ENCODE measurements around the gene PODN.

Gene PODN

DNA sequence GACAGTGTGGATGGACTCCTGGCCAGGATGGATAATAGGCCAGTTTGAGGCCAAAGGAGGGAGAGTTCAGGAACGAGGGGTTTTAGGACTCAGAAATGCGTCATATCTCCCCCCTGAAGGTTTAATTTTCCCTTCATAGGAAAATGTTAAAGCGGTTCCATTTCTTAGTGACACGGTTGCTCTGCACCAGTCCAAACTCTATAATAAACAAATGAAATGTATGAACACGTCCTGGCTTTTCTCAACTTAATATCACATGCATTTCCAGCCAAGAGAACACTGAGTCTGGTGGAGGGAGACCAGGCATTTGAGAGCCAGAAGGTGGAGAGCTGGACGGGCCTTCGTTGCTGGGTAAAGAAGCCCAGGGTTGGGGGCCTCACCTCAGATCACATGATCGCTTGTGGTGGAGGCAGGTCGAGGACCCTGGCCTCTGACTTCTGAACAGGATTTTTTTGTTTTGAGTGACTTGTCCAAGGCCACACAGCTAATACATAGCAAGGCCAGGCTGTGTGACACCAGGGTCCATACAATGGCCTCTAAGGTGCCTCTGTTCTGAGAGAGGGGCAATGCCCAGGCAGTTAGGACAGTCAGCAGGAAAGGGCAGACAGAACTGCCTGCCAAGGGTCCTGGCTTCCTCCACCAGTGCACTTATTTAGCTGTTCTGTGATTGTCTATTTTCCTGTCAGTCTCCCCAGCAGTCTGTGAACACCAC, 69.0 kb downstream of the PODN start:
- DNase-seq (ENCODE audit: low read depth in 3 of 3, low spot score in 1 of 3) = no peak

DNA sequence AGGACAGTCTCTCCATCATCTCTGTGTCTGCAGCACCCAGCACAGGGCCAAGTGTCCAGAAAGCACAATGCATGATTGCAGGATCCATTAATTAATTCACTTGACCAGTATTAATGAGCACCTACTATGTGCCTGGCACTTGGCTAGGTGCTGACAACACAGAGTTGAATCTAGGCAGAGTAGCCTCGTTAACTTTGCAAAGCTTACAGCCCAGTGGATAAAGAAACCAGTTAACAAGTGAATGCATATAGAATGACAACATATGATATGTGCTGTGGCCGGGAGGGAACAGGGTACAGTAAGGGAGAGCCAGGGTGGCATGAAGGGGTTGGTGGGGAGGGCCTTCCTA, 69.6 kb downstream of the PODN start:
- DNase-seq (ENCODE audit: low read depth in 3 of 3, low spot score in 1 of 3) = no peak

DNA sequence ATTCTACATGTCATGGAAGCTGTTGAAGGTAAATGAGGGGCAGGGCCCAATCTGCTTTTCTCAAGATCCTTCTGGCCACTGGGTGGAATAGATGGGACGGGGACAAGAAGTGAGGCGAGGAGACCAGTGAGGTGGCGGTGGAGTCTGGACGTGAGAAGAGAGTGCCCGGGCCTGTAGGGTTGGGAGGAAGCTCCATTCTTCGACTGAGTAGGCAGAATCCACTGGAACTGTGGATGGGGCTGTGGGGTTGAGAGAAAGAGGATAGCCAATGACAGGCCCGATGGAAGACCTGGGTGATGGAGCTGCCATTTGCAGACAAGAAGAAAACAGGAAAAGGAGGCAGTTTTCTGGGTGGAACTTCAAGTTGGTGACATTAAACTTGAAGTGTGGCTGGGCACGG, 70.2 kb downstream of the PODN start:
- no peak for DNase-seq (ENCODE audit: low read depth in 3 of 3, low spot score in 1 of 3)

DNA sequence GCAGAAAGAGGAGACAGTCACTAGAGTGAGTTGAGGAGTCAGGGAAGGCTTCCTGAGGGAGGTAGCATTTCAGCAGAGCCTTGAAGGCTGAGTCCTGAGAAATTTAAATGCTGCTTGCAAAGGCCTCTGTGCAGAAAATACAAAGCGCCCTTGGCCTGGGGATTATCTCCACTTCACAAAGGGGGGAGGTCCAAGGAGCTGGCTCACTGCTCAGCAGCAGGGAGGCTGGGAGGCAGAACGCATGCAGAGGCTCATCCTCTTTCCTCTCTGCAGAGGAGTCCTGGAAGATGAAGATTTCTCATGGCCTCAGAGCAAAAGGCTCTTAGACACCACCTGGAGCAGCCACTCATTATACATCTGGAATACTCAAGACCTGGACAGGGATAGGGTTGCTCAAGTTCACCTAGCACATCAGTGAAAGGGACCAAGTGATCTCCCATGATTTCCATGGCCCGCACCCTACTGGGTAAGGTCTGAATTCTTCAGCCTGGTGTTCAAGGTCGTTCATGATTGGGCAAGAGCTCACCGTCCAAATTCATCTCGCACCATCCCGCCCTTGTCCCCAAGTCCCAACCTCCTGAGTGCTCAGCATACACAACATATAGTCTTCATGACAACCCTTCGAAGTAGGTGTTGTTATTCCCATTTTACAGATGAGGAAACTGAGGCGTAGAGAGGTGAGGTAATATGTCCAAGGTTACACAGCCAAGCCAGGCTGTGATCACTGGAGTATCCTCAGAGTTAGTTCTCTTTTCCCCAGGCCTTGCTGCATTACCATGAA, 71.4 kb downstream of the PODN start:
- no peak for DNase-seq (ENCODE audit: low read depth in 3 of 3, low spot score in 1 of 3)

DNA sequence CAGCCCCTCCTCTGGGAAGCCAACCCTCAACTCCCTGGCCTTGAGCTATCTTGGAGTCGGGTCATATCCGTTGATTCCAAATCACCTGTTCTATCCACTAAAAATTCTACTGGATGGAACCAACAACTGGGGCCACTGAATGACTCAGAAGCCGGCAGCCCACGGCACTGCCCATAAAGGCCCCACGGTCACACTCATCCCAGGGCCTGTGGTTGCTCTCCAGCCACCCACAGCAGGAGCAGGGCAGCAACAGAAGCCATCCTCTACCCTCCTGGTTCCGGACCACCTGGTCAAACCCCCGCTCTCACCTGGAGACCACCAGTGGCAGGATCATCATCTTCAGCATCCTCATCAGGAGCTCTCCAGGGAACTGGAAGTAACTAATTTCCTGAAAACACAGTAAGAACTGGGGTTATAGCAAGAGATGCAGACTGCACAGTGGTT, 72.1 kb downstream of the PODN start:
- DNase-seq (ENCODE audit: low read depth in 3 of 3, low spot score in 1 of 3) = no peak

Data from stimulated activated CD4-positive, alpha-beta T cell treated with anti-CD3 and anti-CD28 coated beads, TNF-alpha, amount 100 ng/mL, for 1 hour (primary cell).